Smooth muscle cell (in vitro differentiated cells): ENCODE measurements around the gene PIEZO2. TPM values are rescaled to one million over a fixed set of nuclear protein-coding genes. Genes with fewer than 3 reads are reported as not detected.

Experiments
- DNase-seq: peaks from one replicate; lab custom pipeline; 2025; ENCODE audit not compliant: unreplicated experiment; lab: John Stamatoyannopoulos, UW
- H2AFZ ChIP-seq: fragments of 200-600 bp; sonication (generic); 2 replicates; pipeline ENCODE4 v1.6.0; 2016; ENCODE audit warnings: antibody characterized with exemption, low read depth, mild to moderate bottlenecking
- H3F3A ChIP-seq: fragments of 200-600 bp; sonication (generic); 2 replicates; pipeline ENCODE4 v1.6.0; 2017; ENCODE audit warnings: antibody characterized with exemption, low read depth
- H3K27ac ChIP-seq: fragments of 200-600 bp; sonication (generic); 2 replicates; pipeline ENCODE4 v1.5.1; 2016; ENCODE audit warnings: low read depth, mild to moderate bottlenecking
- H3K27me3 ChIP-seq: fragments of 200-600 bp; sonication (generic); 2 replicates; pipeline ENCODE4 v1.6.1; 2016; ENCODE audit warnings: low read depth, mild to moderate bottlenecking
- H3K36me3 ChIP-seq: fragments of 200-600 bp; sonication (generic); 2 replicates; pipeline ENCODE4 v1.5.1; 2016; ENCODE audit warnings: low read depth
- H3K4me1 ChIP-seq: fragments of 200-600 bp; sonication (generic); 2 replicates; pipeline ENCODE4 v1.5.1; 2016; ENCODE audit warnings: low read depth
- H3K4me2 ChIP-seq: fragments of 200-600 bp; sonication (generic); 2 replicates; pipeline ENCODE4 v1.6.0; 2016; ENCODE audit warnings: mild to moderate bottlenecking
- H3K4me3 ChIP-seq: fragments of 200-600 bp; sonication (generic); 2 replicates; pipeline ENCODE4 v1.5.1; 2016; ENCODE audit warnings: mild to moderate bottlenecking
- H3K79me2 ChIP-seq: fragments of 200-600 bp; sonication (generic); 2 replicates; pipeline ENCODE4 v1.6.0; 2016; ENCODE audit warnings: low read depth, mild to moderate bottlenecking
- H3K9ac ChIP-seq: fragments of 200-600 bp; sonication (generic); 2 replicates; pipeline ENCODE4 v1.6.0; 2016; ENCODE audit warnings: low read depth
- H3K9me3 ChIP-seq: fragments of 200-600 bp; sonication (generic); replicated peaks from 2 replicates; pipeline ENCODE4 v1.5.1; 2016; ENCODE audit warnings: low read depth
- H4K20me1 ChIP-seq: fragments of 200-600 bp; sonication (generic); 2 replicates; pipeline ENCODE4 v1.6.0; 2016; ENCODE audit warnings: low read depth
- WGBS: methylation state at CpG from one replicate; pipeline ENCODE4 v1.1.7; 2016; ENCODE audit warnings: low lambda C conversion rate; 5-methylcytosine and 5-hydroxymethylcytosine counted together
- polyA plus RNA-seq: library from polyadenylated mRNA; unstranded; fragments of >200 nt; fragmentation: Nextera tagmentation; extraction: Ambion mirVana; gene quantifications from 2 replicates; pipeline ENCODE4 v1.2.1, GENCODE V29; 2016
- total RNA-seq: library from RNA; depleted of rRNA; stranded (reverse); fragments of >200 nt; gene quantifications from 2 replicates; pipeline ENCODE4 v1.2.3, GENCODE V29; 2014
- TF ChIP-seq, protein P1 (sequence below): fragments of 200-600 bp; sonication (generic); IDR thresholded peaks from 2 replicates; pipeline ENCODE4 v1.5.1; 2017; ENCODE audit warnings: borderline replicate concordance, mild to moderate bottlenecking, antibody characterized with exemption; ENCODE audit not compliant: insufficient read depth, poor library complexity, severe bottlenecking

Gene PIEZO2
- total and polyA plus RNA-seq, 2 experiments from 2014 or later, result 1.3 to 4.7 TPM

DNA sequence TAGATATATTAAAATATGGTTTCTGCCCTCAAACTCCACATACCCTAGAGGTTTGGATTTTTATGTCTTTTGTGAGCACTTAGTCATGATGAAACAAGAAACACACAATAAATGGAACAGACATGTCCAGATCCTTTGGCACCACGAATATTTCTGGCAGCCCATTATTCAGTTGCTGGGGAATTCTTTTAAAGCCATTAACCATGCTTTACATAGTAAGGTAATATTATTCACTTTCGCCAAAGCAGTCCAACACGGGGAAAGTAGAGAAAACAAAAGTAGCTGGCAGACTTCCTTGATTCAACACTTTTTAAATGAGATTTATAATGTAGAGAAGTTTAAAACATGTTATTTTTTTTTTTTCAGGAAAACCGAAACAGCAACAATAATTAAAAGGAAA, 235.4 kb downstream of the PIEZO2 start:
- Histone ChIP-seq H3K4me2 (no peak overlapping the region), H4K20me1 (no peaks in the 10 kb centered on the region), H3K36me3 (no peaks in the 10 kb centered on the region), H2AFZ (no peak overlapping the region), H3K4me3 (no peak overlapping the region), H3K79me2 (no peaks in the 10 kb centered on the region), H3F3A (no peaks in the 10 kb centered on the region), H3K27me3 (no peaks in the 10 kb centered on the region), H3K27ac (no peak overlapping the region), H3K9me3 (no peaks in the 10 kb centered on the region), H3K4me1 (peaks cover 6% of the 10 kb centered on the region), H3K9ac (no peak overlapping the region)
- WGBS, result 60% methylated on average over 4 of the region's 4 CpGs
- TF ChIP-seq, protein P1, sequence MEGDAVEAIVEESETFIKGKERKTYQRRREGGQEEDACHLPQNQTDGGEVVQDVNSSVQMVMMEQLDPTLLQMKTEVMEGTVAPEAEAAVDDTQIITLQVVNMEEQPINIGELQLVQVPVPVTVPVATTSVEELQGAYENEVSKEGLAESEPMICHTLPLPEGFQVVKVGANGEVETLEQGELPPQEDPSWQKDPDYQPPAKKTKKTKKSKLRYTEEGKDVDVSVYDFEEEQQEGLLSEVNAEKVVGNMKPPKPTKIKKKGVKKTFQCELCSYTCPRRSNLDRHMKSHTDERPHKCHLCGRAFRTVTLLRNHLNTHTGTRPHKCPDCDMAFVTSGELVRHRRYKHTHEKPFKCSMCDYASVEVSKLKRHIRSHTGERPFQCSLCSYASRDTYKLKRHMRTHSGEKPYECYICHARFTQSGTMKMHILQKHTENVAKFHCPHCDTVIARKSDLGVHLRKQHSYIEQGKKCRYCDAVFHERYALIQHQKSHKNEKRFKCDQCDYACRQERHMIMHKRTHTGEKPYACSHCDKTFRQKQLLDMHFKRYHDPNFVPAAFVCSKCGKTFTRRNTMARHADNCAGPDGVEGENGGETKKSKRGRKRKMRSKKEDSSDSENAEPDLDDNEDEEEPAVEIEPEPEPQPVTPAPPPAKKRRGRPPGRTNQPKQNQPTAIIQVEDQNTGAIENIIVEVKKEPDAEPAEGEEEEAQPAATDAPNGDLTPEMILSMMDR, result no peak
- DNase-seq, result no peak

GRCh38 chr18:10912790-10913545, 236.4 kb downstream of the PIEZO2 start:
- Histone ChIP-seq H3K27me3 (no peaks in the 10 kb centered on the region), H3K9me3 (no peaks in the 10 kb centered on the region), H3K27ac (peak overlapping the region; percentile 69), H3K79me2 (no peaks in the 10 kb centered on the region), H2AFZ (no peak overlapping the region), H3K4me3 (no peak overlapping the region), H3K9ac (no peak overlapping the region), H3K36me3 (no peaks in the 10 kb centered on the region), H3K4me1 (peaks cover 6% of the 10 kb centered on the region), H4K20me1 (no peaks in the 10 kb centered on the region), H3F3A (no peaks in the 10 kb centered on the region), H3K4me2 (peak overlapping the region; percentile 40)
- WGBS, result 82% methylated on average over 6 of the region's 6 CpGs
- no peak for DNase-seq
- TF ChIP-seq, protein P1, result no peak

GRCh38 chr18:10909724-10910123, 239.6 kb downstream of the PIEZO2 start:
- WGBS, result 96% methylated on average over 4 of the region's 4 CpGs
- TF ChIP-seq, protein P1, result no peak
- Histone ChIP-seq H3K4me1 (peaks cover 6% of the 10 kb centered on the region), H3K27me3 (no peaks in the 10 kb centered on the region), H3K9ac (no peak overlapping the region), H2AFZ (no peak overlapping the region), H3K4me2 (no peak overlapping the region), H3K4me3 (no peak overlapping the region), H3K79me2 (no peaks in the 10 kb centered on the region), H3K9me3 (no peaks in the 10 kb centered on the region), H3K27ac (no peak overlapping the region), H3F3A (no peaks in the 10 kb centered on the region), H3K36me3 (no peaks in the 10 kb centered on the region), H4K20me1 (no peaks in the 10 kb centered on the region)
- no peak for DNase-seq

GRCh38 chr18:10908760-10909159, 240.6 kb downstream of the PIEZO2 start:
- no peaks in the 10 kb centered on the region for H4K20me1 ChIP-seq
- no peak for DNase-seq
- H3K27ac ChIP-seq, result no peak overlapping the region
- H3F3A ChIP-seq, result no peaks in the 10 kb centered on the region
- no peaks in the 10 kb centered on the region for H3K27me3 ChIP-seq
- H2AFZ ChIP-seq, result no peak overlapping the region
- H3K36me3 ChIP-seq, result no peaks in the 10 kb centered on the region
- H3K9me3 ChIP-seq, result no peaks in the 10 kb centered on the region
- TF ChIP-seq, protein P1, result no peak
- peaks cover 6% of the 10 kb centered on the region for H3K4me1 ChIP-seq
- no peaks in the 10 kb centered on the region for H3K79me2 ChIP-seq
- no peak overlapping the region for H3K4me2 ChIP-seq
- 79% methylated on average over 5 of the region's 5 CpGs for WGBS
- no peak overlapping the region for H3K9ac ChIP-seq
- H3K4me3 ChIP-seq, result no peak overlapping the region
